HG02938 (cell line): Measurements from ENCODE around the gene GOLGA6D.
"Not testable (repeated sequence)": the region's sequence is repeated elsewhere in the genome, so short reads cannot be mapped to it uniquely, and the experiment has no call there.

Experiments
- ATAC-seq: cut with Tn5 transposase; IDR thresholded peaks from one replicate; pipeline ENCODE4 v1.9.1; 2021; ENCODE audit warnings: mild to moderate bottlenecking, moderate library complexity; ENCODE audit not compliant: unreplicated experiment

GOLGA6D gene, protein sequence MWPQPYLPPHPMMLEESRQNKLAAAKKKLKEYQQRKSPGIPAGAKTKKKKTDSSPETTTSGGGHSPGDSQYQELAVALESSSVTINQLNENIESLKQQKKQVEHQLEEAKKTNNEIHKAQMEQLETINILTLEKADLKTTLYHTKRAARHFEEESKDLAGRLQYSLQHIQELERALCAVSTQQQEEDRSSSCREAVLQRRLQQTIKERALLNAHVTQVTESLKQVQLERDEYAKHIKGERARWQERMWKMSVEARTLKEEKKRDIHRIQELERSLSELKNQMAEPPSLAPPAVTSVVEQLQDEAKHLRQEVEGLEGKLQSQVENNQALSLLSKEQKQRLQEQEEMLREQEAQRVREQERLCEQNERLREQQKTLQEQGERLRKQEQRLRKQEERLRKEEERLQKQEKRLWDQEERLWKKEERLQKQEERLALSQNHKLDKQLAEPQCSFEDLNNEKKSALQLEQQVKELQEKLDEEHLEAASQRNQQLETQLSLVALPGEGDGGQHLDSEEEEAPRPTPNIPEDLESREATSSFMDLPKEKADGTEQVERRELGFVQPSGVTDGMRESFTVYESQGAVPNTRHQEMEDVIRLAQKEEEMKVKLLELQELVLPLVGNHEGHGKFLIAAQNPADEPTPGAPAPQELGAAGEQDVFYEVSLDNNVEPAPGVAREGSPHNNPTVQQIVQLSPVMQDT

DNA sequence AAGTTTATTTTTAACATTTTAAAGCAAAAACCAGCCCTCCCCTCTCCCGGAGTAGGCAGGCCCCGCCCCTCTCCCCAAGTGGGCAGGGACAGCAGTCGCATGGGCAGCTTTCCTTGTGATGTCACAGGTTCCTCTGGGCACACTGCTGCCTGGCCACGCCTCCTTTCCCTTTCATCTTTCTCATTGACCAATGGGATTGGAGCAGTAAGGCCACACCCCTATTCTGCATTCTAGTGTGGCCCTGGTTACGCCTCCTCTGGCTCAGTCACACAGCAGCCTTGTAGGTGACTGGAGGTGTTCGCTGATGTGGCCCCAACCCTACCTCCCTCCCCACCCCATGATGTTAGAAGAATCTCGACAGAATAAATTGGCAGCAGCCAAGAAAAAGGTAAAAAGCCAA is at the start of gene GOLGA6D:
GOLGA6D (plus strand) TSS at position 264 of the 400 bp plus-strand sequence; CDS start at position 305, 41 bp downstream.
- ATAC-seq = not testable (repeated sequence)

DNA sequence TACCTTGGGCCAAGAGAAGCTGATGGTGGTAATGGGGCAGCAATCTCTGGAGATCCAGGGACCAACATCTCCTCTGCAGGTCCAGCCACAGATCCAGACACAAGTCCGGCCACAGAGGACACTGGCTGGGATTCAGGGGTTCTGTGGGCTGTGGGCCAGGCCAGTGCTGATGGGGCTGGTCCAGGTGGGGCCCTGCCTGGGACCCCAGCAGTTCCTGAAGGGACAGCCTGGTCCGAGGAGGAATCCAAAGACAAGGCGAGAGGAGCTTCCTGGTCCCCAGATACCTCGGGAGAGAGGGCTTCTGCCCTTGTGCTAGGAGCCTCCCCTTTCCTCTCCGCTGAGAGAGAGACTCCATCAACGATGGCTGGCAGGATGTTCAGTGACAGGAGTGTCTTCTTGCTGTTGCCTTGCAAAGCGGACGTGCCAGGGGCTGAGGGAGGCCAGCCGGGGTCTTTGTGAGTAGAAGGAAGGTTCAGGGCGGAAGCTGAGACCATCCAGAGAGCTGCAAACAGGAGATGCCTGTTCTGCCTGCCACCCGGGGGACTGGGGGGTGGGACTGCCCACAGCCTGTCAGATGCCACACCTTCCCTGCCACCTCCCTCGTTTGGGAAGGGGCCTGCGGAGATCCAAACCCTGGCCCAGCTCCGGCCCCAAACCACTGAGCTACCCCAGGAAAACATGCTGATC is 49.0 kb upstream of the GOLGA6D start:
- no peak for ATAC-seq

DNA sequence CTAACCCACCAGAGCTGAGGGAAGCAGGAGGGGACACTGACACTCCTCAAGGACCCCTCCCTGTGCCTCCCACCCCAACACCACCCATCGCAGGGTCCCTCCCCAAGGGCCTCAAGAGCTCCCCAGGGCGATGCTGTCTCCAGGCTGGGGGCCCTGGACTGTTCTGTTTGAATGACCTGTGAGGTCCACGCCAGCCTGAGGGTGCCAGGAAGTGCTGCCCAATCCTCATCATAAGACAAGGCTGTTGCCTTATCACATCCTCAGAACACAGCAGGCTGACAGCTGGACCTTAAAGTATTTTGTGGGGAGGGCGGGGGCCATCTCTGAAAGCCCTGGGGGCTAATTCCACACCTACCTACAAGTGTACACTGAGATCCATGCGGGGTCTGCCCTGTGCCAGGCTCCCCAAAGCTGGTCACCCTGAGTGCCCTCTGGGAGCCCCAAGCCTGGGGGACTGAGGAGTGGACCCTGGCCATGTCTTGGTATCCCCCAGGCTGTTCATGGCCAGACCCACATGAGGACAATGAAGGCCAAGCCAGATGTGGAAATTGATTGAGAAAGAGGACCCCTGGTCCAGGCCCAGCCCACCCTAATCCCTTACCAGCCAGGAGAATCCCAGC is 48.3 kb upstream of the GOLGA6D start:
- no peak for ATAC-seq

DNA sequence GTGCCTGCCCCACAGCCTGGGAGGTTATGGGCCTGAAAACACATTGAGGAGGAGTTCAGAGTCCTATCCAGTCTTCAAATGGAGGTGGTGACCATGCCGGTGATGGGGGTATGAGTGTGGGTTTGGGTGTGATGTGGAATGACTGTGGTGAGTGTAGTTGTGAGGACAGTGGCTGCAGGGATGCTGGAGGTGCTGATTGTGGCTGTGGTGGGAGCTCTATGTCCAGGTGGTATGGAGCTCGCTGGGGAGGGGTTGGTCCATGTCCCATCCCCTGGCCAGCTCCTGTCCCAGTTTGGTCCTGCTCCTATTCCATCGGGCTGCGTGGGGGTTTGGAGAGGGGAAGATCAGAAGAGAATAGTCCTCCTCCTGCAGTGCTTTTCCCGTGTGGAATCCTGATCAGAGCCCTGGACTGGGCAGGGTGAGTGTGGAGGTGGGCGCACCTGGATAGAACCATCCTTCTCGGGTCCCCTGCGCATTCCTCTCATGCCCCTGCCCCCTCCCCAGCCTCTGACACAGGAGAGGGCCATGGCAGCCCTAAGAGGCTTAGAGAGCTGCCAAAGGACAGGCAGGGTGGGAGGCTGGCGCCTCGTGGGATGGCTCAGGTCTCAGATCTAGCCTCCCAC is 47.5 kb upstream of the GOLGA6D start:
- ATAC-seq = no peak

DNA sequence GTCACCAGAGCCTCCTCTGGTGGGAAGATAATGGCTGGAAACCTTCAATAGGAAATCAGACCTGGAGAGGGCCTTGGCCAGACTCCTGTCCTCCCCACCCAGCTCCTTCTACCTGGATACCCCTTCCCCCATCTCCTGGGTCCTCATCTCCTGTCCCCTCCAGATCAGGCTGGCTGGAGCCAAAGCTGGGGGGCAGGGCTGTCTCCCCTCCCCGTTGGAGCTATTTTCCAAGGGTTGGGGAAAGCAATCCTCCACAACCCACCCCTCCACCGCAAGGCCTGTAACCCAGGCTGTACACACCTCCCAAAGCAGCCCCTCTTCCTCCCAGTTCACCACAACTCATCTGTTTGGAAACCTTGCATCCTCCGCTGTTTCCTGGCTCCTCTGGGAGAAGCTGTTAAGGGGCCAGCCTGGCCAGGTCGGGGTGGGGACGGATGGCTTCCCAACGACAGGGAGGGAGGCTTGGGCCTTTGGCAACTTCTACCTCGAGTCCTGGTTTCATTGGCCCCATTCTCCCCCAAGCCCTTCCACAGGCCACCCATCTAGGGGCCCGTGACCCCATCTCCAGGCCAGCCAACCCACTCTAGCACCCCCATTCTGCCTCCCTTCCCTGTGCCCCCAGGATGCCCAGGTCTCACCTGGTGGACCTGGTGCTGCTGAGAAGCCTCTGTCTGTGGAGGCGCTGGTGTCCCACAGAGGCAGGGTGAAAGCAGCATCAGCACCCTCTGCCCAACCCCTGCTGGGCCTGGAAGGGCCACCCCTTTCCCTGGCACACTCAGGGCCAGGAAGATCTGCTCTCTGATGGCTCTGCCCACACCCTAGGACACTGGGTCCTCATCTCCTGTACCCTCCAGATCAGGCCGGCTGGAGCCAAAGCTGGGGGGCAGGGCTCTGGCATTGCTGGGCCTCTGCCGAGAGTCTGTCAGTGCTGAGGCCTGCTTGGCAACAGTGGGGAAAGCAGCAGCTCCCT is 46.6 kb upstream of the GOLGA6D start:
- no peak for ATAC-seq

DNA sequence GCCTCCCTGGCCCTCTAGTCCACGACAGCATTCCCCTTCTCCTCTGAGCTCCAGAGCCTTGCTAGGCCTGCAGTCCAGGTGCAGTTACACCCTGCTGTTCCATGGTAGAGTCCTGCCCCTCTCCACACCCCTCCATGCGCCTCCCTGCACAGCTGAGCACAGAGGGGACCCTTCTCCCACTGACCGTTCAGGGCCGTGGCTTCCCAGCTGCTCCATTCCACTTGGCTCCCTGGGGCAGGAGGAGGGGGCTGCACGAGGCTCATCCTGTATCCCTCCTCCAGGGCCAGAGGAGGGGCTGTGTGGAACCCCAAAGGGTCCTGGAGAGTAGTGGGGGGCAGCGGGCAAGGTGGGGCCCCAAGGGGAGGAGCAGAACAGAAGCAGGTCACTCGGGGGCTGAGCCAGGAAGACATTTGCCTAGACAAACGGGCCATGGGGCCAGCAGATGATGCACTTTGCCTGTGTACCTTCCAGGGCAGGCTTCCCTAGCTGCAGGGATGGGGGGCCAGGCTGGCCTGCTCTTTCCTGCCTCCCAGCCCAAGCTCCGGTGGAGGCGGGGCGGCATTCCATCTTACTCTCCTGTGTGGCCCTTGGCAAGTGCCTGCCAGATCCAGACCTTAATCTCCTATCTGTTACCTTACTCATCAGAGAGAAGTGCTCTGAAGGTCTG is 45.2 kb upstream of the GOLGA6D start:
- no peak for ATAC-seq

DNA sequence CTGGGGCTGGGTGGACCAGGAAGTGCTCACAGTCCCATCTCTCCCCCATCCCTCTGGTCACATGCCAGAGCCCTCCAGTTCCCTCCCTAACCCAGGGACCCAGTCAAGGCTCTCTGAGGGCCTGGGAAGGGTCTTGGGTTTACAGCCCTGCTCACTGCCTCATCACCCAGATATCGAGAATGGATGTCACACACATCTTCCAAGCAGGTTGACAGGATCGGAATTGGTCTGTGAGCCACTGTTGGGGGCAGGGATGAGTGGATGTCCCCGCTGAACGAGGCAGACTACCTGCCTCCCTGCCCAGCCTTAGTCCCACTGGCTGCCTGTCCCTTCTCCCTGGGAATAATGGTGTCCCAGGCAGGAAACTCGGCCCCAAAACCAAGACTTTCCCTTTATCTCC is 44.5 kb upstream of the GOLGA6D start:
- no peak for ATAC-seq

DNA sequence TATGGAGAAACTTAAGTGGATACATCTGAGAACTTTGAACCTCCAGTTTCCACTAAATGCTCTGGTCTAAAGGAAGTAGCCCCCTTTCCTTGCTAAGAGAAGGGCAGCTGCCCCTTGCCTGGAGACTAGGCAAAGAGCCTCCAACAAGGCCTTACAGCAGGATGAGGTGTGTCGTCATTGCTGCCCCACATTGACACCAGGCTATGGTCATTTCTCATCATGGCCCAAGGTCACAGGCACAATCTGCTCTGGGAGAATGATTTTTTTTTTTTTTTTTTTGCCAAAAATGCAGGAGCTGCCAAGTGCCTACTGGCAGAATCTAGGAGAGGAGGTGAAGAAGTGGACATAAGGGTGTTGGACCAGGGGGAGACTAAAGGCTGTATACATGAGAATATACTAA is 36.9 kb upstream of the GOLGA6D start:
- not testable (repeated sequence) for ATAC-seq

DNA sequence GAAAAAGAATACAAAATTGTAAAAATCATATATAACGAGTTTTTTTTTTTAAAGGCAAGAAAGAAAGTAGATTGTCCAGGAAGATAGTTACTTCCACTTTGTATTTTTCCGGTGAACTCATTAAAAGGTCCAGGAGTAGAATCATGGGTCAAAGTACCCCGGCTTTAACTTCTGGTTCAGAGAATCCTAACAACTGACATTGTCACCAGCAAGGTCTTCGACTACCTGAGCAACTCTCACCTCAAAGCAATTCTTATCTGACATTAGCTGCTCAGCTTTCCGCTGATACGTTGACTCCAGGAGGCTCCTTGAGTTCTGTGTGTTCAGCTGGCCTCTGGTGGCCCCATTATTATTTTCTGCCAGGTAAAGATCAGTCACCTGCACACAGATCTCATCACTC is 33.6 kb upstream of the GOLGA6D start:
- not testable (repeated sequence) for ATAC-seq

DNA sequence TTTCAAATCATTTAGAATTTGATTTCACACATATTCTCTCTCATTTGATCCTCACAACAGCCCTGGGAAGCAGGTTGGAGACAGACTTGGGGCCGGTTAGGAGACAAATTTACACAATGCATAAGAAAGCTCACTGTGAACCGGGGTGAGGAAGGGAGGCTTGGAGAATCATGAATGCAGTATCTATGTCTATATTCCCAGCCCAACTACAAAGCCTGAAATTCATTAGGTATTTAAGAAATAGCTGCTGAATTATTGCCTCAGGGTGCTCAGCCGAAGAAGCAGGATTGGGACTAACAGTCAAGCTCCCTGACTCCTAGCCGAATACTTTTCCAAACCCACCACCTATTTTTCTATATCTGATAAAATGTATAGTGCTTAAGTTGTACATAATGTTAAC is 32.9 kb upstream of the GOLGA6D start:
- no peak for ATAC-seq

DNA sequence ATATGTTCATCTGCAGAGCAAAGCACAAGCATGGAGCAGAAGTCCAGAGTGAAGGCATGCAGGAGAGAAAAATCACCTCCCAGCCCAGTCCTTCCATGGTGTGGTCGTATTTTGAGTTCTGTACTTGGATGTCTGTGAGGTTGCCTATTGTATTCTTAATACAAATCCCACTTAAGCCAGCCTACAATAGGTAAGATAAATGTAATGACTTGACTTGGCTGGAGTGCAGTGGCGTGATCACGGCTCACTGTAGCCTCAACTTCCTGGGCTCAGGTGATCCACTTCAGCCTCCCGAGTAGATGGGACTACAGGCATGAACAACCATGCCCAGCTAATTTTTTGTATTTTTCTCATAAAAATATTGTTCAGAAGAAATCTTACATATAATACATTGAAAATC is 31.3 kb upstream of the GOLGA6D start:
- ATAC-seq = not testable (repeated sequence)

DNA sequence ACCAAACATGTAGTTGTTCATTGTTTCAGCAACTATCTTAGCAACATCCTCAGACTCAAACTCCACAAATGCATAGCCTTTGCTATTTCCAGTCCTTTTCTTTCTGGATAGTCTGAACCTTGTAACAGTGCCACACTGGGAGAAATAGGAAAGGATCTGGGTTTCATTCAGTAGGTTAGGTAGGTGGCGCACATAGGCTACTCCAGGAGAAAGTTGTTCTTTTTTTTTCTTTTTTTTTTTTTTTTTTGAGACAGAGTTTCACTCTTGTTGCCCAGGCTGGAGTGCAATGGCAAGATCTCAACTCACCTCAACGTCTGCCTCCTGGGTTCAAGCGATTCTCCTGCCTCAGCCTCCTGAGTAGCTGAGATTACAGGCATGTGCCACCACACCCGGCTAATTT is 30.4 kb upstream of the GOLGA6D start:
- ATAC-seq = not testable (repeated sequence)

DNA sequence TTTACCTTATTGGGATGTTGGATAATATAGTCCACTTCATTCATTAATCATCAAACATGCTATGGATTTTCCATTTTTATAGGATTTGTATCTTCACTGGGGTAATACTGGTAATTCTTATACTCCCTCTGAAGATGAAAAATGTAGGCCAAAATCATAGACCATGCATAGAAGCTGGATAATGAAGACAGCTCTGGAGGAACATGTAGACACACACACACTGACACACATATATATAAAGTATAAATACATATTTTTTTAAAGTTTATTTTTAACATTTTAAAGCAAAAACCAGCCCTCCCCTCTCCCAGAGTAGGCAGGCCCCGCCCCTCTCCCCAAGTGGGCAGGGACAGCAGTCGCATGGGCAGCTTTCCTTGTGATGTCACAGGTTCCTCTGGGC is 24.6 kb upstream of the GOLGA6D start, which contains the start of gene GOLGA6C:
GOLGA6C (plus strand) TSS at position 301 of the 400 bp plus-strand sequence. CDS start 265 bp downstream, outside the sequence.
- not testable (repeated sequence) for ATAC-seq

DNA sequence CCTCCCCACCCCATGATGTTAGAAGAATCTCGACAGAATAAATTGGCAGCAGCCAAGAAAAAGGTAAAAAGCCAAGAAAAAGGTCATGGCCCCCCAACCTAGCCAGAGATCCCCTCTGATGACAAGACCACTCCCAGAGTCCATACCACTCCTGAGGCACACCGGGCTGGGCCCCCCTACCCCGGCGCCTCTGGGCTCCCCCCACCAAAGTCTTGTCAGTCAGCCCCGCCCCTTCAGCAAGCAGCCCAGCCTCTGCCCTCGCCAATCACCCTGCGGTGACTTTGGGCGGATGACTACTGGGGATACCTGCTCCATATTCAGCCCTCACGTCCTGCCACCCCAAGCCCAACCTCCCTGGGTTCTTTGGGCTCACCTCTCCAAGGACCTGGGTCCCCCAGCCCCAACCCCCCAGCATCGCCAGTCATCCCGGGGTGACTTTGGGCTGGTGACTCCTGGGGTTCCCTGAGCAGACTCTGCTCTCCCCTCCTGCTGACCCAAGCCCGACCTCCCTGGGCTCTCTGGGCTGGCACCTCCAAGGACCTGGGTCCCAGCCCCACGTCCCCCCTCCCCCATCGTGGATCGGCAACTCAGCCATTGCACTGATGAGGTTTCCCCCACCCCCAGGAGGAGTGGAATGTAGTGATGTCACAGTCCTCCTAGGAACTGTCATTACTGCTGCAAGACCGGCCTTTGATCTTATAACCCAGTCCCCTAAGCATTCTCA is 23.9 kb upstream of the GOLGA6D start:
- not testable (repeated sequence) for ATAC-seq

DNA sequence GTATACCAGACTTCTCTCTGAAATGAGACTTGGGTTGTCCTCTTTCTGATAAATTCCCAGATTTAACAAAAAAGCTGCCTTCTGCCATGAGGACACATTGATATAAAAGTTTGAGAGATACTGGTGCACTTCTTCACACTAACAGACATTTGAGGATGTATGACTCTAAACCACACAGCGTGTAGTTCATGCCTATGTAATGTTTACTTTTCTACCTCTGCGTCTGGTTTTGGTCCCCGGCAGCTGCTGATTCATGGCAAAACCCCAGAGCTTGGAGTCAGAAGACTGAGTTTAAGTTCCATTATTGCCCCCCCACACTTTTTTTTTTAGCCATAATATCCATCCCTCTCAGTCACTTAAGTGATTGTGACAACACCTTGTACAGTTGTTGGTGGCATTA is 22.8 kb upstream of the GOLGA6D start:
- not testable (repeated sequence) for ATAC-seq

DNA sequence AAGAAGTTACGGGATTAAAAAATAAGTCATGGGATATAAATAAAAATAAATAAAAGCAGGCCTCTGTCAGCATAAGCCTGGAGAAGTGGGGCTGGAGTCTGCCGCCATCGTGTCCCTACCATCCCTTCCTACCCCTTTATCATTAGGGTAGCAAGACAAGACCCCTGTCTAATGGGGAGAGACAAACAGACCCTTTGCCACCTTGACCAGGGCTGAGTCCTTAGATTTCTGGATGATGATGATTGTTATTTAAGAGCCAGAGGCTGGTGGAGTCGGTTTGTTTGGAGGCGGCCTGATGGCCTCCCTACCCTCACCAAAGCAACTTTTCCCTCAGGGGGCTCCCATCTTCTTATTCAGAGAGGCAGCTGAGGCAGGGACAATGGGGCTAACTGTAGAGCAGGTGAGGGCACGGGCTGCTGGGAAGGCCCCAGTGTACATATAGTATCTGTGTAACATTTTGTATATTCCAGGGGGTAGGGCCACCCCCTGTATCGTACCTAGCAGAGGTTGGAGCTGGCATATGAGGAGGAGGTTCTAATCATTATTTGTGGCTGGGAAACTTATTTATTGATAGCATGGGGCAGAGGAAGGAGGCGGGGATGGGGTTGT is 8.8 kb upstream of the GOLGA6D start:
- not testable (repeated sequence) for ATAC-seq

DNA sequence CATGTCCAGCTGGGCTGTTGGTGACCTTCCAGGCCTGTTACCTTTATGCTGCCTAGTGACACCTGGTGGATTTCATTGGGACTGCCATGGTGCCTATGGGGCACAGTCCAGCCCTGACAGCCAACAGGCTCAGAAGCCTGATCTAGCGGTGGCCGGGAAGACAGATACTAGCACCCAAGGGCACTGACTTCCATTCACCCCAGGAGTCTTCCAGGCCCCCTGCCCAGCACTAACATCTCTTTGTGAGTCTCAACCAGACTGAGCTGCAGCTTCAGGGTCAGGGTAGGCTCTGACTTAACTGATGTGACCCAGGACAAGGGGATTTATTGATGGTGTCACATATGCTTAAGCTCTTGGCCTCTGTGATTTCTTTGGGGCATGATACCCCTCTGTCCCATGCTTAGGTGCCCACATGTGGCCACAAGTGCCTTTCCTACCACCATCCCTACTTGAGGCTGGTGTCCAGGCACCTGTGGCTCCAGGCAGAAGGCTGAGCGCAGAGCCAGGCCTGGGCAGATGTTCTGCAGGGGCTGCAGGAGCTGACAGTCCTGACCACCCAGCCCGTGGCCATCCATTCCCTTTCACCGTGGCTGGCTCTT is 8.0 kb upstream of the GOLGA6D start:
- ATAC-seq = peak; percentile 62
